Adrenal gland (tissue), 5 donors: ENCODE measurements around the gene DRC3.
A peak's percentile ranks its signal among the peaks of the same experiment; 100 is the strongest.

Experiments used
- CTCF ChIP-seq, 6 experiments: fragments of 450-650 bp in 4 of 6; fragments of 200-600 bp in 2 of 6; sonication (generic) in 1 of 6; IDR thresholded peaks; 1 replicate in 5 of 6; 2 replicates in 1 of 6; pipeline versions ENCODE4 v1.5.1 to v1.8.0; 2016 to 2021; ENCODE audit warnings: antibody characterized with exemption in 6 of 6, mild to moderate bottlenecking in 2 of 6, moderate library complexity in 1 of 6
- POLR2A ChIP-seq, 2 donors: fragments of 450-650 bp; IDR thresholded peaks; one replicate each; pipeline ENCODE4 v1.6.1; 2017; ENCODE audit warnings: antibody characterized with exemption in 2 of 2, mild to moderate bottlenecking in 2 of 2, moderate library complexity in 1 of 2
- donor health status: DM: no; HTN: no; CAD: no.

DNA sequence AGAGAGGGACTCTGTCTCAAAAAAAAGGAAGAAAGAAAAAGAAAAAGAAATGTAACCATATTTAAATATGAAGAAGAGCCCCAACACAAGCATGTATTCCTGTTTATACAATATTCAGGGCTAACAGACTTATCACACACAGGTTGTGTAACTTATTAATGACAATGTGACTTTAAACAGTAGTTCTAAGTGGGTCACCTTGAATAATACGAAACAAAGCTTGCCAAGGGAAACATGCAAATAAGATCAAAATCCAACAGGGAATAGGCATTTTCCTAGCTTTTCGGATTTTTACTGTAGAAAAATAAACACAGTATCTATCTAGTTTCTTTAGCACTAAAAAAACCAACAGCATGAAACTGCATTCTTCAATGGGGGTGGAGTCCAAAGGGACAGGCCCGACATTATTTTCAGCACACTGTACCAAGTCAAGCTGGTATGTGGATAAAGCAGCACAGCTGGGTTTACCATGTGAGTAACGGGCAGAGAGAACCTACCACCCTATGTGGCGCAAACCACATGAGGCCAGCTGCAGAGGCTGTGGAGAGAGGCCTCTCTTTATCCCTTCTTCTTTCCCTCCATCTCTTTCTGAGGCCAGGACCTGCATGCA, 45.7 kb upstream of the DRC3 start:
- TF ChIP-seq CTCF (IDR thresholded peaks at IDR 0.05) (no peak), POLR2A (IDR thresholded peaks at IDR 0.05) (peak in 1 of 2 donors; percentile 8)
